Right lobe of liver (tissue), 4 donors: Measurements from ENCODE around the gene N4BP2L1.

Experiments
- CTCF ChIP-seq, 4 donors: fragments of 200-600 bp in 3 of 4; fragments of 450-650 bp in 1 of 4; IDR thresholded peaks; one replicate each; pipeline versions ENCODE4 v1.5.1 to v1.8.0; 2016 to 2022; ENCODE audit warnings: antibody characterized with exemption in 4 of 4, mild to moderate bottlenecking in 2 of 4
- POLR2A ChIP-seq: fragments of 450-650 bp; IDR thresholded peaks from one replicate; pipeline ENCODE4 v1.6.1; 2017; ENCODE audit warnings: antibody characterized with exemption, mild to moderate bottlenecking
- donor health status: DM: no; HTN: no; CAD: no.
- donor health status: DM: no; HTN: no; CAD: no.
- donor health status: DM: no; HTN: yes; CAD: no.

- TF ChIP-seq POLR2A: no peak
- TF ChIP-seq CTCF (IDR thresholded peaks at IDR 0.05): no peak
Observed at GRCh38 chr13:32431361-32431760, 3.4 kb upstream of the N4BP2L1 start.
